HL-60 (cell line): ENCODE results near the gene SMARCAD1.

Experiments
- CTCF ChIP-seq: IDR thresholded peaks from one replicate; pipeline ENCODE4 v1.5.1; 2011; ENCODE audit warnings: low read length, control low read depth, inconsistent platforms; ENCODE audit not compliant: insufficient read depth
- POLR2AphosphoS5 ChIP-seq: IDR thresholded peaks from 2 replicates; pipeline ENCODE4 v1.6.1; 2012; ENCODE audit warnings: low read depth
- REST ChIP-seq: IDR thresholded peaks from 2 replicates; pipeline ENCODE4 v1.6.1; 2012; ENCODE audit warnings: low read depth; ENCODE audit not compliant: insufficient replicate concordance
- SPI1 ChIP-seq: IDR thresholded peaks from 2 replicates; pipeline ENCODE4 v1.6.1; 2012; ENCODE audit warnings: low read depth, mild to moderate bottlenecking, borderline replicate concordance

- TF ChIP-seq CTCF: no peak
- no peak for TF ChIP-seq SPI1
- TF ChIP-seq REST: no peak
- no peak for TF ChIP-seq POLR2AphosphoS5
Measured at GRCh38 chr4:94175553-94176261, 32.0 kb upstream of the SMARCAD1 start.
